ENCODE results near the gene DHRS13.
"Not testable (repeated sequence)": the region's sequence is repeated elsewhere in the genome, so short reads cannot be mapped to it uniquely, and the experiment has no call there.

Gene DHRS13

GRCh38 chr17:28903546-28903841, 615 bp upstream of the DHRS13 start:
- not testable (repeated sequence) for DNase-seq (ENCODE audit: low read depth, low spot score)

DNA sequence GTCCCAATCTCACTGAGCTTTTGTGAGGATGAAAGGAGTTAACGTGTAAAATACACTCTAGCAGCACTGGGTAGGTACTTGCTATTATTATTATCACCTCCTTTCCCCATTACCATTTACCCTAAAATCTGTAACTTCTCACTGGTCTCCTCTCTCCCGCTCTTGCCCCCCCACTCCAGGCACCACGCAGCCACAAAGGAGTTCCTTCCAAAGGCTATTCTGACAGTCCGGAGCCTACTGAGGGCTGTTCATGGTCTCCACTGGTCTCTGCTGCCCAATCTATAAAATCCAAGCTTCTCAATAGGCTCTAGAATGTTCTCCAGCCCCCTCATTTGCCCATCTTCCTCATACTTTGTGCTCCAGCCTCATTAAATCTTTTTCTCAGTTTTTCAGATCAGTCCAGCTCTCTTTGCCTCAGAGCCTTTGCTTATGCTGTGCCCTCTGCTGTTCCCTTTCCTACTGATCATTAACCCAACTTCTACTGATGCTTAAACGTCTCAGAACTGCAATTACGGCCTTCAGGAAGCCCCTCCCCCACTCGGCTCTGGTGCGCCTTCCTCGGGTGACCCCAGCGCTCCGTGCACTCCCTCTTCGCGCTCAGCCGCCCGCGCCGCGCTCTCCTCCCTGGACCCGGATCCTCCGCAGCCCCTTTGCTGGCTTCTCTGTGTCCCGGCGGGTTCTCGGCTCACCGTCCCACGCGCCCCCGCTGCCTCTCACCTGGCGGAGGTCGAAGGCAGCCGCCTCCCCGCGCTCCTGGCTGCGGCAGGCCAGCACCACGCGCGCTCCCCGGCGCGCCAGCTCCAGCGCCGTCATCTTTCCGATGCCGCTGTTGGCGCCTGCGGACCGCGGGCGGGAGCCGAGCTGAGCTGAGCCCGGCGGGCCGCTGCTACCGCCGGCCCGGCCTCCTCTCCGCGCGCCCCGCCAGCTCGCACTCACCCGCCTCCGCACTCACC, 737 bp downstream of the DHRS13 start:
- no peak for DNase-seq (ENCODE audit: low read depth, low spot score)

- DNase-seq (ENCODE audit: low read depth, low spot score), result no peak
Measured at GRCh38 chr17:28900986-28901726, 1.7 kb downstream of the DHRS13 start.

- no peak for DNase-seq (ENCODE audit: low read depth, low spot score)
Measured at GRCh38 chr17:28899212-28899815, 3.6 kb downstream of the DHRS13 start.

GRCh38 chr17:28898527-28898955, 4.3 kb downstream of the DHRS13 start:
- no peak for DNase-seq (ENCODE audit: low read depth, low spot score)

GRCh38 chr17:28897769-28898526, 4.9 kb downstream of the DHRS13 start:
- DNase-seq (ENCODE audit: low read depth, low spot score), result no peak

DNA sequence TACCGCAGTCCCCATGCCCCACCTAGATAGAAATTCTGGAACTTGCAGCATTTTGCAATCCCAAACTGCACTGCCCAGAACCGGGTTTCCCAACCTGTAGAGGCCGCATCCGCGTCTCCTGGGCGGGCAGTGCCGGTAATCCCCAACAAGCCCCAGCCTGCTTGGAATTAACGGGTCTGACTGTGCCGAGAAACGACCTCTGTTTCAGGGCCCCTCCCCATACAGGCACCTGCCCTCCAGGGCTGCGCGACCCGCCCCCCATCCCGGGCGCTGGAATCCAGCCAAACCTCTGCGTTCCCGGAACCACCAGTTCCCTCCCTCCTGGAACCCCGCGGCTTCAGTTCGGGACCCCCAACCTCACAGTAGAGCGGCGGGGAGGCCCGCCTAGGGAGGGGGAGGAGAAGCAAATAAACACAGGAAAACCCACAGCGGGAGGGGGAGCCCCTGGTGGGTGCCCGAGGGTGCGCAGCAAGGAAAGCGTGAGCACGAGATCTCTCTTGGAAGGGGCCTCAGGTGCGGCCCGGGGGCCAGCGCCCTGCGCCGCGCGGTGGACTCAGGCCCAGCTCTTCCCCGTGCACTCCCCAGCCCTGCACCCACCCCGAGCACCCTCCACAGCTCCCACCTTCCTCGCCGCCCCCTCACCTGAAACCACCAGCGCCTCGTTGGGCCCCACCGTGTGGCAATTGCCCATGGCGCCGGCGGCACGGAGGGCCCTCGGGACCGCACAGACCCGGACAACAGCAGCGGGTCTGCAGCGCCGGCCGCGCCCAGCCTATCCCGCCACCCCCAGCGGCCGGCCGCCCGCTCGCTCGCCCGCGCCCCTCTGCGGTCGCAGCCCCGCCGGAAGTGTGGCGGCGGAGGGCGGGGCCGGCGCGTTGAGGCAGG, 5.8 kb downstream of the DHRS13 start, which contains the start of gene FLOT2:
Gene FLOT2, minus strand, starts transcription at position 850 of the 885 bp plus-strand sequence. Its CDS starts 159 bp downstream, at position 691.
- DNase-seq (ENCODE audit: low read depth, low spot score), result no peak

DNA sequence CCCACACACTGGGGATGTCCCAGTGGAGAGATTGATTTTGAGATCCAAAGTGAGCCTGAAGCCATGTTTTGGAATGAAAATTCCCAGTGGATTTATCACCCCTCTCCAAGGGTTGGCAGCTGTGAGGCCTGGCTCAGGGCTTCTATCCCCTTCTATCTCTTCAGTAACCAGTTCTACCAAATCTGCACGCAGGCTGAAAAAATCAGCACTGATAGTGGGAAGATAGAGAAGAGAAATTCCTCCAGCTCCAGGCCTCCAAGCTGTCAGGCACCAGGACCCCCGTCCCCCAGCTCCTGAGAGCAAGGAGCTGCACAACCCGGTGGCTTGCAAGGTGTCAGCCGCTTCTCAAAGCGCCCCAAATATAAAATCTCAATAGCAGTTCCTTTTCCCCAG, 6.4 kb downstream of the DHRS13 start:
- no peak for DNase-seq (ENCODE audit: low read depth, low spot score)

DNA sequence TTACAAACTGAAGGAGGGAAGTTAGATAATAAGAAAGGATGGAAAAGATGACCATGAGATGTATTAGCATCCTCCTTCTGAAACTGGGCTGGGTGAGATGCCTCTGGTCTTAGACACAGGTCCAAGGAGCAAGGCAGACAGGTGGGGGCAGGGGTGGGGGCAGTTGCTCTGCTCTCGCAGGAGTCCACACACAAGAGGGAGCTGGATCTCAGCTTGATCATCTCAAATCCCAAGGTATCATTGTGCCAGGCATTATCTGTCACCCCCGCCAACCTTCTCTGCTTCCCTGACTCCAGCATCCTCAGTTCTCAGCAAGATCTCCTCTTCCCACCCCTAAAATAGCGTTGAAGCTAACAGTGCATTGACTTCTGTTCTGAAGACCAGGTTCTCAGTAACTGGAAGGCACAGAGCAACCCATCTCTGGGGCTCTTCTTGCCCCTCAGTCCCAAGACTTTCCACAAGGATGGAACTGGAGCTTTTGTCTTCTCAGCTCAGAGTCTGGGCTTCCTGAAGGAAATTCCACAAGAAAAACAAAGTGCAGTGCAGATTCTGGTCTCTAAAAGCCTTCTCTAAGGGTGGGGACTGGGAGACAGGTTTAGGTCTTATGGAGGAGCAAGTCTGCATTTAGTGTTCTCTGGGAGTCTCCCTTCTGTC, 7.0 kb downstream of the DHRS13 start:
- no peak for DNase-seq (ENCODE audit: low read depth, low spot score)

- not testable (repeated sequence) for DNase-seq (ENCODE audit: low read depth, low spot score)
Measured at GRCh38 chr17:28893248-28894183, 9.4 kb downstream of the DHRS13 start.

GRCh38 chr17:28892024-28892423, 10.9 kb downstream of the DHRS13 start:
- DNase-seq (ENCODE audit: low read depth, low spot score), result no peak

DNA sequence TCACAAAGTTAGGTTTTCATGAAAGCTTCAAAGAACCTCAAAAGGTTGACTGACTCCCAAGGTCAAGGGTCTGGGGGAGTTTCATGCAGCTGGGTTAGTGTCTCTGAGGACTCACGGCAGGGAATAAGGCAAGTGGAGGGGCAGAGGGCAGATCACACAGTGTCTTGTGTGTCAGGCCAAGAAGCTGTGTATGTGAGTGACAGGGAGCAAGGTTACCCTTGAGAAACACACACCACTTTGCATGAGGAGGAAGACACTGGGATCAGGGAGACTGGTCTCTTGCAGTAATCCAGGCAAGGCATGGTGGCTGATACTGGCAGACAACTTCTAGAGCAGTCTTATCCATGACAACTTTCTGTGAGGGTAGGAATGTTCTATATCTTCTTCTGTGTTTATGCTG, 11.7 kb downstream of the DHRS13 start:
- DNase-seq (ENCODE audit: low read depth, low spot score), result no peak

- DNase-seq (ENCODE audit: low read depth, low spot score), result no peak
Measured at GRCh38 chr17:28889996-28890395, 12.9 kb downstream of the DHRS13 start.

GRCh38 chr17:28888832-28889231, 14.0 kb downstream of the DHRS13 start:
- no peak for DNase-seq (ENCODE audit: low read depth, low spot score)

- no peak for DNase-seq (ENCODE audit: low read depth, low spot score)
Measured at GRCh38 chr17:28887871-28888471, 14.9 kb downstream of the DHRS13 start.

DNA sequence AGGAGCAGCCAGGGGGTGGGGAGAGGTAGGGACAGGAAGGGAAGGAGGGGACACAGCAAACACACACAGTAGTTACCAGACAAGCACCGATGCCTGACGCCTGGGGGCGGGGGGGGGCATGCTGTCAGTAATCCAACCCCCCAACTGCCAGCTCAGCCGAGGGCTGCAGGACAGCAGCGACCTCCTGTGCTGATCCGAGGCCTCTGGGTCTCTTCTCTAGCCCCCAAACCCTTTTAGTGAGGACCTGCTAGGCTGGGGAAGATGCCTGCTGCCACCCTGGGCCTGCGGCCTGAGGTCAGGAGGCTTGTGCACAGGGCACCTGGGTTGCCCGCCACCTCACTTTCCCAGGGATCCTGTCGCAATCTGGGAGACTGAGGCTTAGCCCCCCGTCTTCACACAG, 16.9 kb downstream of the DHRS13 start:
- no peak for DNase-seq (ENCODE audit: low read depth, low spot score)

DNA sequence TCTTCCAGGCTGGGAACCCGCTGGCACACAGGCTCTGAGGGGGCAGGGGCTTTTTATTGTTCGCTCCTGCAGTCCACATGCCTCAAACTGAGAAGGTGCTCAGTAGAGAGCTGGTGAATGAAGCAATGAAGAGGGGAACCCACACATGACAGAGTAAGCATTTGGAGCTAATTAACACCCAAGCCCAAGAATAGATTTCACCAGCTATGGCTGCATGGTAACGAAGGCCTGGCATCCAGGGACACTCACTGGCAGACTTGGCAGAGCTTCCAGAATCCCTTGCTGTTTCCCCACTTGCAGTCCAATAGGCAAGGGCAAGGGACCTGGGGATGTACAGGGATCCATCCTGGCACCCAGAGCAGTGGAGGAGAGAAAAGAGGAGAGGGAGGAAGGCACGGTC, 17.5 kb downstream of the DHRS13 start:
- no peak for DNase-seq (ENCODE audit: low read depth, low spot score)

GRCh38 chr17:28883967-28884702, 18.7 kb downstream of the DHRS13 start:
- no peak for DNase-seq (ENCODE audit: low read depth, low spot score)

All from smooth muscle cell of the brain vasculature (primary cell).